Stimulated activated memory B cell treated with anti-CD40 and anti-IgM and Interleukin-4, amounts not matched to agents 10 μg/mL and 1 μg/mL and 100 μg/mL, for 72 hours (primary cell): ENCODE measurements around the gene ANKRD17.

Source experiments
- ATAC-seq: fragments of 150-1000 bp; cut with Tn5 transposase; 2 replicates; pipeline ENCODE4 v1.10.0; 2021
- H3K27ac Mint-ChIP-seq: one replicate; pipeline ENCODE4 v1.8.0; 2022; ENCODE audit warnings: mild to moderate bottlenecking, mixed read lengths
- H3K27me3 Mint-ChIP-seq: one replicate; pipeline ENCODE4 v1.8.0; 2022; ENCODE audit warnings: mixed read lengths
- H3K36me3 Mint-ChIP-seq: one replicate; pipeline ENCODE4 v1.8.0; 2022; ENCODE audit warnings: mixed read lengths
- H3K4me1 Mint-ChIP-seq: one replicate; pipeline ENCODE4 v1.8.0; 2022; ENCODE audit warnings: mixed read lengths
- H3K4me3 Mint-ChIP-seq: one replicate; pipeline ENCODE4 v1.8.0; 2022; ENCODE audit warnings: mild to moderate bottlenecking, moderate library complexity, mixed read lengths
- H3K9me3 Mint-ChIP-seq: one replicate; pipeline ENCODE4 v1.8.0; 2022; ENCODE audit warnings: mixed read lengths

Gene ANKRD17

GRCh38 chr4:73133784-73134183 is 124.8 kb downstream of the ANKRD17 start:
- no peak overlapping the region for H3K27ac Mint-ChIP-seq
- peaks cover 5% of the 10 kb centered on the region for H3K4me1 Mint-ChIP-seq
- no peak overlapping the region for H3K4me3 Mint-ChIP-seq
- H3K27me3 Mint-ChIP-seq = no peaks in the 10 kb centered on the region
- ATAC-seq = no peak
- peaks cover 29% of the 10 kb centered on the region for H3K36me3 Mint-ChIP-seq
- H3K9me3 Mint-ChIP-seq = no peaks in the 10 kb centered on the region

GRCh38 chr4:73131281-73131680 is 127.3 kb downstream of the ANKRD17 start:
- ATAC-seq = no peak
- Mint-ChIP-seq H3K4me3 (no peak overlapping the region), H3K9me3 (no peaks in the 10 kb centered on the region), H3K36me3 (peaks cover 28% of the 10 kb centered on the region), H3K27ac (no peak overlapping the region), H3K4me1 (no peaks in the 10 kb centered on the region), H3K27me3 (no peaks in the 10 kb centered on the region)

GRCh38 chr4:73129319-73129718 is 129.3 kb downstream of the ANKRD17 start:
- H3K27me3 Mint-ChIP-seq = no peaks in the 10 kb centered on the region
- H3K36me3 Mint-ChIP-seq = peaks cover 37% of the 10 kb centered on the region
- H3K4me3 Mint-ChIP-seq = no peak overlapping the region
- no peaks in the 10 kb centered on the region for H3K4me1 Mint-ChIP-seq
- no peak for ATAC-seq
- no peaks in the 10 kb centered on the region for H3K9me3 Mint-ChIP-seq
- no peak overlapping the region for H3K27ac Mint-ChIP-seq

GRCh38 chr4:73127839-73128453 is 130.7 kb downstream of the ANKRD17 start:
- ATAC-seq = no peak
- H3K27me3 Mint-ChIP-seq = no peaks in the 10 kb centered on the region
- H3K4me1 Mint-ChIP-seq = no peaks in the 10 kb centered on the region
- H3K9me3 Mint-ChIP-seq = no peaks in the 10 kb centered on the region
- H3K27ac Mint-ChIP-seq = no peak overlapping the region
- H3K36me3 Mint-ChIP-seq = peaks cover 33% of the 10 kb centered on the region
- H3K4me3 Mint-ChIP-seq = no peak overlapping the region

- H3K27me3 Mint-ChIP-seq = no peaks in the 10 kb centered on the region
- no peaks in the 10 kb centered on the region for H3K9me3 Mint-ChIP-seq
Measured at GRCh38 chr4:73109493-73109892, 149.1 kb downstream of the ANKRD17 start.

GRCh38 chr4:73104695-73105094 is 153.9 kb downstream of the ANKRD17 start:
- Mint-ChIP-seq H3K4me3 (no peak overlapping the region), H3K36me3 (peaks cover 29% of the 10 kb centered on the region), H3K27ac (peak overlapping the region; percentile 31), H3K27me3 (no peaks in the 10 kb centered on the region), H3K4me1 (no peaks in the 10 kb centered on the region), H3K9me3 (no peaks in the 10 kb centered on the region)
- no peak for ATAC-seq

More at GRCh38 chr4:73109493-73109892, 149.1 kb downstream of the ANKRD17 start:
- Mint-ChIP-seq H3K27ac (no peak overlapping the region), H3K4me3 (no peak overlapping the region), H3K36me3 (peaks cover 22% of the 10 kb centered on the region), H3K4me1 (no peaks in the 10 kb centered on the region)
- ATAC-seq = no peak

GRCh38 chr4:73103799-73104503 is 154.6 kb downstream of the ANKRD17 start:
- H3K27me3 Mint-ChIP-seq = no peaks in the 10 kb centered on the region
- H3K4me1 Mint-ChIP-seq = no peaks in the 10 kb centered on the region
- H3K4me3 Mint-ChIP-seq = no peak overlapping the region
- no peak for ATAC-seq
- peak overlapping the region; percentile 31 for H3K27ac Mint-ChIP-seq
- peaks cover 36% of the 10 kb centered on the region for H3K36me3 Mint-ChIP-seq
- H3K9me3 Mint-ChIP-seq = no peaks in the 10 kb centered on the region

GRCh38 chr4:73099143-73099542 is 159.5 kb downstream of the ANKRD17 start:
- peaks cover 47% of the 10 kb centered on the region for H3K36me3 Mint-ChIP-seq
- H3K4me1 Mint-ChIP-seq = no peaks in the 10 kb centered on the region
- H3K27ac Mint-ChIP-seq = peak overlapping the region; percentile 36
- no peaks in the 10 kb centered on the region for H3K9me3 Mint-ChIP-seq
- no peak overlapping the region for H3K4me3 Mint-ChIP-seq
- ATAC-seq = no peak
- H3K27me3 Mint-ChIP-seq = no peaks in the 10 kb centered on the region

GRCh38 chr4:73098713-73099112 is 159.9 kb downstream of the ANKRD17 start:
- peaks cover 44% of the 10 kb centered on the region for H3K36me3 Mint-ChIP-seq
- no peaks in the 10 kb centered on the region for H3K27me3 Mint-ChIP-seq
- no peaks in the 10 kb centered on the region for H3K9me3 Mint-ChIP-seq
- no peak overlapping the region for H3K4me3 Mint-ChIP-seq
- peak overlapping the region; percentile 36 for H3K27ac Mint-ChIP-seq
- ATAC-seq = no peak
- H3K4me1 Mint-ChIP-seq = no peaks in the 10 kb centered on the region

- Mint-ChIP-seq H3K4me1 (no peaks in the 10 kb centered on the region), H3K36me3 (peaks cover 44% of the 10 kb centered on the region), H3K27ac (no peak overlapping the region), H3K27me3 (no peaks in the 10 kb centered on the region), H3K9me3 (no peaks in the 10 kb centered on the region), H3K4me3 (no peak overlapping the region)
- no peak for ATAC-seq
Measured at GRCh38 chr4:73098016-73098415, 160.6 kb downstream of the ANKRD17 start.

- no peak for ATAC-seq
- Mint-ChIP-seq H3K4me1 (peaks cover 11% of the 10 kb centered on the region), H3K27ac (no peak overlapping the region), H3K4me3 (no peak overlapping the region), H3K27me3 (no peaks in the 10 kb centered on the region), H3K36me3 (peaks cover 24% of the 10 kb centered on the region), H3K9me3 (no peaks in the 10 kb centered on the region)
Measured at GRCh38 chr4:73092868-73093267, 165.7 kb downstream of the ANKRD17 start.

- H3K4me1 Mint-ChIP-seq = peaks cover 16% of the 10 kb centered on the region
- H3K4me3 Mint-ChIP-seq = no peak overlapping the region
- peaks cover 26% of the 10 kb centered on the region for H3K36me3 Mint-ChIP-seq
- no peaks in the 10 kb centered on the region for H3K9me3 Mint-ChIP-seq
- no peak for ATAC-seq
- H3K27ac Mint-ChIP-seq = peak overlapping the region; percentile 73
- H3K27me3 Mint-ChIP-seq = no peaks in the 10 kb centered on the region
Measured at GRCh38 chr4:73090738-73091137, 167.9 kb downstream of the ANKRD17 start.

- Mint-ChIP-seq H3K36me3 (peaks cover 32% of the 10 kb centered on the region), H3K4me3 (no peak overlapping the region), H3K27me3 (no peaks in the 10 kb centered on the region), H3K27ac (no peak overlapping the region), H3K4me1 (peaks cover 16% of the 10 kb centered on the region), H3K9me3 (no peaks in the 10 kb centered on the region)
- no peak for ATAC-seq
Measured at GRCh38 chr4:73087871-73088270, 170.7 kb downstream of the ANKRD17 start.

GRCh38 chr4:73086095-73086868 is 172.3 kb downstream of the ANKRD17 start:
- Mint-ChIP-seq H3K4me3 (no peak overlapping the region), H3K9me3 (no peaks in the 10 kb centered on the region), H3K27ac (no peak overlapping the region), H3K4me1 (peaks cover 12% of the 10 kb centered on the region), H3K36me3 (peaks cover 38% of the 10 kb centered on the region), H3K27me3 (no peaks in the 10 kb centered on the region)
- ATAC-seq = no peak

- peaks cover 11% of the 10 kb centered on the region for H3K4me1 Mint-ChIP-seq
- H3K27me3 Mint-ChIP-seq = no peaks in the 10 kb centered on the region
- H3K36me3 Mint-ChIP-seq = peaks cover 47% of the 10 kb centered on the region
- no peak overlapping the region for H3K4me3 Mint-ChIP-seq
- H3K9me3 Mint-ChIP-seq = no peaks in the 10 kb centered on the region
- ATAC-seq = no peak
- H3K27ac Mint-ChIP-seq = no peak overlapping the region
Measured at GRCh38 chr4:73080789-73081188, 177.8 kb downstream of the ANKRD17 start.
